Fibroblast of skin of back (primary cell): Measurements from ENCODE around the gene THRB.
A peak's percentile ranks its signal among the peaks of the same experiment; 100 is the strongest.

Experiments
- DNase-seq: peaks from one replicate; pipeline ENCODE4 v3.0.0-alpha.2; 2013

The THRB gene

GRCh38 chr3:24373198-24373959 is 121.3 kb downstream of the THRB start:
- DNase-seq = no peak

GRCh38 chr3:24372559-24373197 is 122.0 kb downstream of the THRB start:
- no peak for DNase-seq

GRCh38 chr3:24370352-24371090 is 124.1 kb downstream of the THRB start:
- no peak for DNase-seq

GRCh38 chr3:24368605-24369004 is 126.0 kb downstream of the THRB start:
- no peak for DNase-seq

GRCh38 chr3:24367664-24368264 is 126.9 kb downstream of the THRB start:
- DNase-seq = no peak

GRCh38 chr3:24367216-24367615 is 127.4 kb downstream of the THRB start:
- no peak for DNase-seq

GRCh38 chr3:24365168-24365567 is 129.5 kb downstream of the THRB start:
- DNase-seq = peak; percentile 93

- DNase-seq = no peak
Observed at GRCh38 chr3:24364359-24364758, 130.3 kb downstream of the THRB start.

- no peak for DNase-seq
Observed at GRCh38 chr3:24363242-24363641, 131.4 kb downstream of the THRB start.

GRCh38 chr3:24361623-24362022 is 133.0 kb downstream of the THRB start:
- no peak for DNase-seq

- no peak for DNase-seq
Observed at GRCh38 chr3:24360957-24361356, 133.7 kb downstream of the THRB start.

GRCh38 chr3:24359645-24360462 is 134.8 kb downstream of the THRB start:
- DNase-seq = no peak

- DNase-seq = no peak
Observed at GRCh38 chr3:24359102-24359501, 135.5 kb downstream of the THRB start.

- DNase-seq = no peak
Observed at GRCh38 chr3:24357635-24358034, 137.0 kb downstream of the THRB start.

- peak; percentile 10 for DNase-seq
Observed at GRCh38 chr3:24355806-24356205, 138.8 kb downstream of the THRB start.

- DNase-seq = no peak
Observed at GRCh38 chr3:24354230-24354629, 140.4 kb downstream of the THRB start.

- no peak for DNase-seq
Observed at GRCh38 chr3:24352893-24353553, 141.6 kb downstream of the THRB start.

GRCh38 chr3:24351779-24352469 is 142.7 kb downstream of the THRB start:
- peak; percentile 40 for DNase-seq

- DNase-seq = no peak
Observed at GRCh38 chr3:24349367-24350019, 145.2 kb downstream of the THRB start.

- DNase-seq = no peak
Observed at GRCh38 chr3:24348348-24348747, 146.3 kb downstream of the THRB start.
